CD4-positive, alpha-beta memory T cell (primary cell): ENCODE data around the gene SLC25A29. TPM values are rescaled to one million over a fixed set of nuclear protein-coding genes. Genes with fewer than 3 reads are reported as not detected.

ENCODE experiments used
- CTCF ChIA-PET: fragments of 350-600 bp; sonication (Branson Sonifier 250); formaldehyde crosslinking; loops from one replicate; lab custom pipeline; 2021; ENCODE audit warnings: inconsistent platforms; ENCODE audit not compliant: partially characterized antibody; lab: Charles Lee
- POLR2A ChIA-PET: fragments of 350-600 bp; sonication (Branson Sonifier 250); formaldehyde crosslinking; loops from one replicate; lab custom pipeline; 2021; ENCODE audit not compliant: partially characterized antibody; lab: Charles Lee
- DNase-seq, 5 donors: peaks; one replicate each; pipeline versions ENCODE4 v3.0.0 to v3.0.0-alpha.2; 2020 to 2022; ENCODE audit warnings: mixed read lengths in 1 of 5
- H3K27ac ChIP-seq: one replicate; pipeline ENCODE4 v1.7.0; 2013; ENCODE audit warnings: low read depth, low read length
- H3K27me3 ChIP-seq: 2 replicates; pipeline ENCODE4 v1.7.0; 2013; ENCODE audit warnings: mild to moderate bottlenecking, low read length, moderate library complexity; ENCODE audit not compliant: insufficient read depth
- H3K36me3 ChIP-seq: 2 replicates; pipeline ENCODE4 v1.7.0; 2013; ENCODE audit warnings: mild to moderate bottlenecking, low read length, moderate library complexity; ENCODE audit not compliant: insufficient read depth
- H3K4me1 ChIP-seq: 2 replicates; pipeline ENCODE4 v1.7.0; 2013; ENCODE audit warnings: mild to moderate bottlenecking, low read length, moderate library complexity; ENCODE audit not compliant: insufficient read depth
- H3K4me3 ChIP-seq, 2 donors: one replicate each; pipeline ENCODE4 v1.7.0; 2013; ENCODE audit warnings: low read length in 2 of 2, mild to moderate bottlenecking in 1 of 2
- H3K9me3 ChIP-seq, 2 donors: one replicate each; pipeline ENCODE4 v1.7.0; 2013; ENCODE audit warnings: low read length in 2 of 2, control low read depth in 1 of 2; ENCODE audit not compliant: control insufficient read depth in 1 of 2
- H3K27ac Mint-ChIP-seq, 7 donors: one replicate each; pipeline ENCODE4 v1.8.0; 2020 to 2021; ENCODE audit warnings: mixed read lengths in 7 of 7, mild to moderate bottlenecking in 6 of 7, inconsistent platforms in 3 of 7, moderate library complexity in 3 of 7
- H3K27me3 Mint-ChIP-seq, 2 donors: one replicate each; pipeline ENCODE4 v1.8.0; 2020 to 2021; ENCODE audit warnings: mixed read lengths in 2 of 2
- H3K36me3 Mint-ChIP-seq, 2 donors: one replicate each; pipeline ENCODE4 v1.8.0; 2020 to 2021; ENCODE audit warnings: mixed read lengths in 2 of 2, inconsistent platforms in 1 of 2, mild to moderate bottlenecking in 1 of 2
- H3K4me1 Mint-ChIP-seq, 4 donors: one replicate each; pipeline ENCODE4 v1.8.0; 2020 to 2021; ENCODE audit warnings: mixed read lengths in 4 of 4, mild to moderate bottlenecking in 1 of 4
- H3K4me3 Mint-ChIP-seq, 8 donors: one replicate each; pipeline ENCODE4 v1.8.0; 2020 to 2021; ENCODE audit warnings: mixed read lengths in 8 of 8, mild to moderate bottlenecking in 7 of 8, moderate library complexity in 6 of 8, inconsistent platforms in 3 of 8
- H3K9me3 Mint-ChIP-seq, 8 donors: one replicate each; pipeline ENCODE4 v1.8.0; 2020 to 2021; ENCODE audit warnings: mixed read lengths in 8 of 8, mild to moderate bottlenecking in 5 of 8, inconsistent platforms in 3 of 8, moderate library complexity in 1 of 8
- intact Hi-C: fragments of 100-400 bp; cut with micrococcal nuclease; formaldehyde crosslinking; loops from one replicate; pipeline ENCODE4 v1.15.1; 2023
- microRNA-seq: library from miRNA; unstranded; fragments of <30 nt; microRNA quantifications from one replicate; pipeline ENCODE4 v1.2.0, GENCODE V29; 2021; ENCODE audit warnings: borderline replicate concordance, borderline number of aligned reads, borderline microRNAs expressed, mixed read lengths
- polyA plus RNA-seq, 2 donors: library from polyadenylated mRNA; unstranded; fragments of 300-500 nt; fragmentation: Illumina TruSeq; gene quantifications; one replicate each; pipeline ENCODE4 v1.2.3, GENCODE V29; 2021
- total RNA-seq, 2 experiments: library from RNA; stranded (reverse); gene quantifications; one replicate each; pipeline ENCODE4 v1.2.3, GENCODE V29; 2021

Gene SLC25A29
- total and polyA plus RNA-seq, 4 experiments from 2014 or later: 0.08 to 8.1 (median 4.7) TPM

DNA sequence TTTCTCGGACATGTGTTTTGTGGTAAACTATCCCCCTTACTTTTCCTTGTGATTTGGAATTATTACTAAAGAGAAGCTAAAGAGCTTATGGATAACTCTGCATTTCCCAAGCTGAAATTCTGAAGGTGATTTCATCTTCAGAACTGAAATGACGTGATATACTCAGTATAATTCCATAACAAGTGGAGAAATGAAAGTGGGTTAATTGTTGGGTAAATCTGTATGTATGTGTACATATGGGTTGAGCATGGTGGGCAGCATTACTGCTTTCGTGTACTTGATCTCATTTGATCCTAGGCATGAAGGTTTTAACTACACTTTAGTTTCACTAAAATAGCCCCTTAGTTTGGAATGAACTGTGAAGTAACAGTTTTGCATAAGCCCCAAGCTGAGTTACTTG, 63.2 kb downstream of the SLC25A29 start:
- no peaks in the 10 kb centered on the region for H3K9me3 ChIP-seq
- Mint-ChIP-seq H3K4me1 (peaks cover 39 to 65% (median 51%) of the 10 kb centered on the region in 4 donors), H3K9me3 (peaks cover 0 to 6% (median 0%) of the 10 kb centered on the region in 8 donors), H3K36me3 (peaks cover 3 to 32% of the 10 kb centered on the region in 2 donors), H3K4me3 (peak overlapping the region; percentile 55 to 94 (median 77)), H3K27ac (peak overlapping the region in 6 of 7 donors; percentile 47 to 95 (median 81)), H3K27me3 (no peaks in the 10 kb centered on the region)
- DNase-seq: no peak
- ChIA-PET CTCF (interaction anchor here (1.0 to 5.6 kb wide), 7 partner anchors 10 to 172 kb away, joined by 3 to 75 read pairs (median 4); no protein-coding TSS in a partner anchor), POLR2A (interaction anchor here (1.2 to 9.9 kb wide), 5 partner anchors 21 to 175 kb away, joined by 3 to 106 read pairs (median 5); partner anchors contain the start of gene EVL)
- H3K27me3 ChIP-seq: no peaks in the 10 kb centered on the region
- peaks cover 68% of the 10 kb centered on the region for H3K4me1 ChIP-seq
- no peak overlapping the region for H3K4me3 ChIP-seq
- H3K27ac ChIP-seq: peak overlapping the region; percentile 12
- H3K36me3 ChIP-seq: no peaks in the 10 kb centered on the region
- intact Hi-C loops: loop anchor here (10.0 kb wide), 1 partner anchor 98 kb away; no protein-coding TSS in a partner anchor

DNA sequence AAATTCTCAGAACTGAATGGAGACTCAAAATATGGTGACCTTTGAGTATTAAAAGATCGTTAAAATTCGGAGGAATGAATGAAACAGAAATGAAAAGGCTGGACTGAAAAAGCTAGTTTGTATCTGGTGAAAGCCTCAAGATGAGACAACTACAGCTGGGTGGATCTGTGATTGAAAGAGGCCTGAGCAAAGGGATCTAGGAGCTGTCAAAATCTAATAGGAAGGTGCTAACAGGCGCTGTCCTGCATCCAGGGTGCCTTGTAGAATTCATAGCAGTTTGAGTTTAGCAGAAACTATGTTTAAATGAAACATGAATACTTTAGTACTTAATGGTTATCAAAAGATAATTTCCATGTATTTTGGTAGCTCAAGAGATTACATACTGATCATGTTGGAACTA, 65.0 kb downstream of the SLC25A29 start:
- Histone ChIP-seq H3K36me3 (no peaks in the 10 kb centered on the region), H3K4me3 (peak overlapping the region; percentile 27 to 68), H3K4me1 (peaks cover 67% of the 10 kb centered on the region), H3K27me3 (no peaks in the 10 kb centered on the region), H3K27ac (peak overlapping the region; percentile 84), H3K9me3 (no peaks in the 10 kb centered on the region)
- Mint-ChIP-seq H3K9me3 (peaks cover 0 to 6% (median 0%) of the 10 kb centered on the region in 8 donors), H3K4me1 (peaks cover 37 to 65% (median 51%) of the 10 kb centered on the region in 4 donors), H3K36me3 (peaks cover 3 to 34% of the 10 kb centered on the region in 2 donors), H3K4me3 (peak overlapping the region; percentile 84 to 96 (median 92)), H3K27ac (peak overlapping the region; percentile 95 to 98 (median 96)), H3K27me3 (no peaks in the 10 kb centered on the region)
- ChIA-PET CTCF (interaction anchor here (0.7 to 5.6 kb wide), 21 partner anchors 8 to 175 kb away, joined by 3 to 75 read pairs (median 5); no protein-coding TSS in a partner anchor), POLR2A (interaction anchor here (0.9 to 11.8 kb wide), 12 partner anchors 10 to 306 kb away, joined by 3 to 306 read pairs (median 4); partner anchors contain the start of gene EVL)
- no peak for DNase-seq
- intact Hi-C loops: loop anchor here (10.0 kb wide), 1 partner anchor 96 kb away; no protein-coding TSS in a partner anchor

Small RNAs within 50 kb of the gene (microRNA-seq; reads per million reads assigned to microRNA genes)
- gene MIR345 (6.2 reads per million, percentile 29 among the genes with 10 or more reads in this experiment), gene MIR6764 (not detected)

Other genes with a start within 250 kb of the SLC25A29 start
- gene EVL, start 241.0 kb downstream of the SLC25A29 start, total RNA-seq: 1,000 to 10,000 TPM; 1,287 to 1,352 TPM
- 100 to 1,000 TPM in 1 of 2 donors, 10 to 100 TPM in 1; 81.8 to 147 TPM for gene EVL, start 241.0 kb downstream of the SLC25A29 start, polyA plus RNA-seq
- gene DEGS2, start 146.8 kb downstream of the SLC25A29 start, total RNA-seq: under 1 TPM in 1 of 2 experiments, not detected in 1; 0.14 TPM
- gene DEGS2, start 146.8 kb downstream of the SLC25A29 start, polyA plus RNA-seq: under 1 TPM in 1 of 2 donors, not detected in 1; 0.81 TPM
- 10 to 100 TPM; 85.5 to 90.3 TPM for gene YY1, start 67.3 kb downstream of the SLC25A29 start, total RNA-seq
- 10 to 100 TPM in 1 of 2 donors, 1 to 10 TPM in 1; 8.9 to 23.4 TPM for gene YY1, start 67.3 kb downstream of the SLC25A29 start, polyA plus RNA-seq
- not detected for gene SLC25A47, start 16.9 kb upstream of the SLC25A29 start, total RNA-seq
- gene SLC25A47, start 16.9 kb upstream of the SLC25A29 start, polyA plus RNA-seq: not detected
- gene WDR25, start 70.0 kb upstream of the SLC25A29 start, total RNA-seq: 1 to 10 TPM; 5.7 to 6.5 TPM
- 10 to 100 TPM in 1 of 2 donors, 1 to 10 TPM in 1; 9.2 to 14.4 TPM for gene WDR25, start 70.0 kb upstream of the SLC25A29 start, polyA plus RNA-seq